Tibial artery (tissue), 4 donors: Measurements from ENCODE around the gene ERC1.

Experiments
- DNase-seq, 2 donors: peaks; one replicate each; pipeline ENCODE4 v3.0.0-alpha.2; 2019
- H3K27ac ChIP-seq, 2 donors: fragments of 200-600 bp; sonication (generic) in 1 of 2; 1 replicate in 1 of 2; 2 replicates in 1 of 2; pipeline ENCODE4 v1.5.1; 2018 to 2019; ENCODE audit warnings: mild to moderate bottlenecking in 1 of 2
- H3K27me3 ChIP-seq, 2 donors: fragments of 200-600 bp; sonication (generic) in 1 of 2; one replicate each; pipeline versions ENCODE4 v1.5.1 to v1.6.0; 2016 to 2019
- H3K36me3 ChIP-seq, 3 donors: fragments of 200-600 bp; sonication (generic) in 2 of 3; one replicate each; pipeline ENCODE4 v1.5.1; 2016 to 2019; ENCODE audit warnings: mild to moderate bottlenecking in 2 of 3
- H3K4me1 ChIP-seq, 4 donors: fragments of 200-600 bp; sonication (generic) in 2 of 4; 1 replicate in 3 of 4; 2 replicates in 1 of 4; pipeline ENCODE4 v1.5.1; 2016 to 2019
- H3K4me3 ChIP-seq, 2 donors: fragments of 200-600 bp; sonication (generic) in 1 of 2; 1 replicate in 1 of 2; 2 replicates in 1 of 2; pipeline ENCODE4 v1.5.1; 2018 to 2019; ENCODE audit warnings: mild to moderate bottlenecking in 2 of 2
- H3K9me3 ChIP-seq, 3 donors: fragments of 200-600 bp; sonication (generic) in 1 of 3; one replicate each; pipeline ENCODE4 v1.5.1; 2016 to 2019
- CTCF ChIP-seq, 2 experiments: fragments of 200-600 bp in 1 of 2; fragments of 450-650 bp in 1 of 2; IDR thresholded peaks; one replicate each; pipeline ENCODE4 v1.5.1; 2017 to 2019; ENCODE audit warnings: antibody characterized with exemption in 2 of 2, mild to moderate bottlenecking in 1 of 2, moderate library complexity in 1 of 2
- intact Hi-C: fragments of 100-400 bp; cut with DNase I; formaldehyde crosslinking; loops from one replicate; pipeline ENCODE4 v1.15.0; 2023; ENCODE audit warnings: low total_unique reads

The ERC1 gene

DNA sequence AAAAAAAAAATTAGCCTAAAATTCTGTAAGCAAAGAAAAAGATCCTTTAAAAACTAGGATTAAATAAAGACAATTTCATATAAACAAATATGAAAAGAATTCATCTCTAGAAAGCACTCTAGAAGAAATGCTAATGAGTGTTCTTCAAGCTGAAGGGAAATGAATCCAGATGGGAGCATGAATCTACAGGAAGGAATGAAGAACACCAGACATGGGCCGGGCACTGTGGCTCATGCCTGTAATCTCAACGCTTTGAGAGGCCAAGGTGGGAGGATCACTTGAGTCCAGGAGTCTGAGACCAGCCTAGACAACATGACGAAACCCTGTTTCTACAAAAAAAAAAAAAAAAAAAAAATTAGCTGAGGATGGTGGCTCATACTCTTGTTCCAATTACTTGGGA lies 306.2 kb downstream of the ERC1 start:
- H3K27me3 ChIP-seq, result no peaks in the 10 kb centered on the region
- TF ChIP-seq CTCF (IDR thresholded peaks at IDR 0.05), result no peak
- no peaks in the 10 kb centered on the region for H3K4me1 ChIP-seq
- no peak for DNase-seq
- H3K4me3 ChIP-seq, result no peak overlapping the region
- H3K27ac ChIP-seq, result no peak overlapping the region
- peaks cover 3 to 9% (median 5%) of the 10 kb centered on the region in 3 donors for H3K36me3 ChIP-seq
- intact Hi-C loops, result no loop called here
- no peaks in the 10 kb centered on the region for H3K9me3 ChIP-seq

DNA sequence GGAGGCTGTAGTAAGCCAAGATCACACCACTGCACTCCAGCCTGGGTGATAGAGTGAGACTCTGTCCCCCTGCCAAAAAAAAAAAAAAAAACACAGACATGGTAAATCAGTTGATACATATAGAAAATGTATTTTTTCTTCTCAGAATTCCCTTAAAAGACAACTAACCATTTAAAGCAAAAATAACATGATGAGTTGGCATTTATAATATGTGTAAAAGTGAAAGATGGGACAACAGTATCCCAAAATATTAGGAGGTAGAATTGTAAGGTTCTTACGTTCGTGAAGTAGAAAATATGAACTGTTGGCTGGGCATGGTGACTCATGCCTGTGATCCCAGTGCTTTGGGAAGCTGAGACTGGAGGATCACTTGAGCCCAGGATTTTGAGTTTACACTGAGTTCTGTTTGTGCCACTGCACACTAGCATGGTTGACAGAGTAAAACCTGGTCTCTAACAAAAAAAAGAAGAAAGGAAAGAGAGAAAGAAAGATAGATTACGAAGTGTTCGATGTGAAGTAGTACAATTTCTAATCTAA lies 306.7 kb downstream of the ERC1 start:
- TF ChIP-seq CTCF (IDR thresholded peaks at IDR 0.05), result no peak
- Histone ChIP-seq H3K27me3 (no peaks in the 10 kb centered on the region), H3K27ac (no peak overlapping the region), H3K36me3 (peaks cover 3 to 9% (median 5%) of the 10 kb centered on the region in 3 donors), H3K4me3 (no peak overlapping the region), H3K9me3 (no peaks in the 10 kb centered on the region), H3K4me1 (no peaks in the 10 kb centered on the region)
- DNase-seq, result no peak
- intact Hi-C loops, result no loop called here

DNA sequence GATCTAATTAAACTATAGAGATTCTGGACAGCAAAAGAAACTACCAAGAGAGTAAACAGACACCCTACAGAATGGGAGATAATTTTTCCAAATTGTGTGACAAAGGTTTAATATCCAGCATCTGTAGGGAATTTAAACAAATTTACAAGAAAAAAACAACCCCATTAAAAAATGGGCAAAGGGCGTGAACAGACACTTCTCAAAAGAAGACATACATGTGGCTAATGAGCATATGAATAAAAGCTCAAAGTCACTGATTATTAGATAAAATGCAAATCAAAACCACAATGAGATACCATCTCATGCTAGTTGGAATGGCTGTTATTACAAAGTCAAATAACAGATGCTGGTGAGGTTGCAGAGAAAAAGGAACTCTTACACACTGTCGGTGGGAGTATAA lies 309.4 kb downstream of the ERC1 start:
- intact Hi-C loops, result no loop called here
- DNase-seq, result no peak
- Histone ChIP-seq H3K4me1 (no peaks in the 10 kb centered on the region), H3K4me3 (no peak overlapping the region), H3K36me3 (peaks cover 0 to 9% (median 5%) of the 10 kb centered on the region in 3 donors), H3K27me3 (no peaks in the 10 kb centered on the region), H3K27ac (no peak overlapping the region), H3K9me3 (no peaks in the 10 kb centered on the region)
- TF ChIP-seq CTCF (IDR thresholded peaks at IDR 0.05), result no peak

DNA sequence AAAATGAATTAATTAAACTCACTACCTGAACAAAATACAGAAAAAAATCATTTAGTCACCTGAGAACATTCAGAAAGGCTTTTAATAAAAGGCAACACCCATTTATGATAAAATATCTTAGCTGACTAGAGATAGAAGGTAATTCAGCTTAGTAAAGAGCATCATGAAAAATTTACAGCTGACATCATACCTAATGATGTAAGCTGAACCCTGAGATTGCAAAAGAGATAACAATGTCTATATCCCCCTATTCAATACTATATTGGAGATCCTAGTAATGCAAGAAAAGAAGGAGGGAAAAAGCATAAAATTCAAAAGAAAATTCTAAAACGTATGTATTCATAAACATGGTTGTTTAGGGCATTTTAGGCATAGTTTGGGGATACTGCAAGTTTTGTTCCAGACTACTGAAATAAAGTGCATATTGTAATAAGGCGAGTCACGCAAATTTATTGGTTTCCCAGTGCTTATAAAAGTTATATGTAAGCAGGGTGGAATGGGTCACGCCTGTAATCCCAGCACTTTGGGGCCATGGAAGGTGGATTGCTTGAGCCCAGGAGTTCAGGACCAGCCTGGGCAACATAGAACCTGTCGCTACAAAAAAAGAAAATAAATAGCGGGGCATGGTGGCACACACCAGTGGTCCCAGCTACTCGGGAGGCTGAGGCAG lies 311.3 kb downstream of the ERC1 start:
- no peaks in the 10 kb centered on the region for H3K27me3 ChIP-seq
- intact Hi-C loops, result no loop called here
- H3K36me3 ChIP-seq, result peaks cover 0 to 9% (median 5%) of the 10 kb centered on the region in 3 donors
- no peaks in the 10 kb centered on the region for H3K4me1 ChIP-seq
- H3K27ac ChIP-seq, result no peak overlapping the region
- no peak for TF ChIP-seq CTCF (IDR thresholded peaks at IDR 0.05)
- DNase-seq, result no peak
- H3K4me3 ChIP-seq, result no peak overlapping the region
- no peaks in the 10 kb centered on the region for H3K9me3 ChIP-seq

GRCh38 chr12:1305063-1305434 lies 314.0 kb downstream of the ERC1 start:
- Histone ChIP-seq H3K4me3 (no peak overlapping the region), H3K27me3 (no peaks in the 10 kb centered on the region), H3K36me3 (peaks cover 0 to 6% (median 4%) of the 10 kb centered on the region in 3 donors), H3K9me3 (no peaks in the 10 kb centered on the region), H3K27ac (no peak overlapping the region), H3K4me1 (no peaks in the 10 kb centered on the region)
- DNase-seq, result no peak
- intact Hi-C loops, result no loop called here
- no peak for TF ChIP-seq CTCF (IDR thresholded peaks at IDR 0.05)
